Measurements from ENCODE around the gene MAB21L3. TPM values are rescaled to one million over a fixed set of nuclear protein-coding genes. Genes with fewer than 3 reads are reported as not detected.
A peak's percentile ranks its signal among the peaks of the same experiment; 100 is the strongest.

MAB21L3 gene
- total RNA-seq, 8 experiments from 2014 or later = 0.09 to 0.43 (median 0.14) TPM

DNA sequence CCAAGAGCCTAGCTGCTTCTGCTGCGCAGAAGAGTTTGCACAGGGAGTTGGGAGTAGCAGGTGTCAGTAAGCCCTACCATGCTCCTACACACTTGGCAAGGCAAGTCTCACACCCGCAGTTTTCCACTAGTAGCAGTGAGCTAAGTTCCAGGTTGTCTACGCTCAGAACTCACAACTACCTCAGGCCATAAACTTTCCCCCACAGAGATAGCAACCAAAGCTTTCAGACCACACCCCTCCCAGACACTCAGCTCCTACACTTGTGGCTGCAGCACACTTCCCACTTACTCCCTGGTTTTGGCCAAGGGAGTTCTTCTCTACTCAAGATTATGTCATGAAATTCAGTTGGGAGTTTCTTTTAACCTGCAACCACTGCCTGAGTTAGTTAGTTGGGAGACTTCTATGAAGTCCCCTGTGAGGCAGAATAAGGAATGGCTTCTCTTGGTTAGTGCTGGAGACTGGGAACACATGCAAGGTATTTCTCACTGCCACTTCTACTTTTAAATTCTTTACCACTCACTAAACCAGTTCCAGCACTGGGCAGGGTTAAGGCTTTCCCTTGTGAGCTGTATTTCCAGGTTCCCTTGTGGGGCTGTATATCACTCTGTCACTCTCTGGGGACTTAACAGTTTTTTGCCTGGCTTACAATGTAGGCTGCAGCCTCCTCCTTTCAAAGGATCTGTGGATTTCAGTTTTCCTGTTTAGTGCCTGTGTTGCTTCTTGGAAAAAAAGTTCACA lies 18.3 kb upstream of the MAB21L3 start:
- Histone ChIP-seq H3K27ac (no peak overlapping the region), H3K4me3 (no peak overlapping the region), H3K4me1 (replicated peaks in 1 of 2) (no peaks in the 10 kb centered on the region)
- WGBS, 10 experiments = 0 to 100% (median 46%) methylated on average over 1 to 3 of the region's 3 CpGs; no CpG with 5 or more reads in 4 of the 10 experiments
- in situ Hi-C loops (cut with MboI; ENCODE audit: low pct_unique_long_range_greater_than_20kb in 2 of 9, low sequenced_read_pairs in 9 of 9, unreplicated experiment in 9 of 9) = no loop called here
- ATAC-seq (replicated peaks in 6 of 8) = peak in 1 of 8 experiments; percentile 36

DNA sequence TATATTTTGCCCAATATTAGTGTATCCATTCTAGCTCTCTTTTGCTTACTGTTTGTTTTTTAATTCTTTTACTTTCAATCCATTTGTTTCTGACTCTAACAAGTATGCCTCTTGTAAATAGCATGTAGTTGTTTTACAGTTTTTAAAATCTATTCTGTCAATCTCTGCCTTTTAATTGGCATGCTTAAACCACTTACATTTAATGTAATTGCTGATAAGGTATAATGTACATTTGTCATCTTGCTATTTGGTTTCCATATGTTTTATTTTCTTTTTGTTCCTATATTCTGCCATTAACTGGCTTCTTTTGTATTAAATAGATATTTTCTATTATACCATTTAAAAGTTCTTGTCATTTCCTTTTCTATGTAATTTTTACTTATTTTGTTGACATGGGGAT lies 16.2 kb upstream of the MAB21L3 start:
- Histone ChIP-seq H3K27ac (no peak overlapping the region), H3K4me1 (replicated peaks in 1 of 2) (no peaks in the 10 kb centered on the region), H3K4me3 (no peak overlapping the region)
- no peak for ATAC-seq (replicated peaks in 6 of 8)
- in situ Hi-C loops (cut with MboI; ENCODE audit: low pct_unique_long_range_greater_than_20kb in 2 of 9, low sequenced_read_pairs in 9 of 9, unreplicated experiment in 9 of 9) = no loop called here

DNA sequence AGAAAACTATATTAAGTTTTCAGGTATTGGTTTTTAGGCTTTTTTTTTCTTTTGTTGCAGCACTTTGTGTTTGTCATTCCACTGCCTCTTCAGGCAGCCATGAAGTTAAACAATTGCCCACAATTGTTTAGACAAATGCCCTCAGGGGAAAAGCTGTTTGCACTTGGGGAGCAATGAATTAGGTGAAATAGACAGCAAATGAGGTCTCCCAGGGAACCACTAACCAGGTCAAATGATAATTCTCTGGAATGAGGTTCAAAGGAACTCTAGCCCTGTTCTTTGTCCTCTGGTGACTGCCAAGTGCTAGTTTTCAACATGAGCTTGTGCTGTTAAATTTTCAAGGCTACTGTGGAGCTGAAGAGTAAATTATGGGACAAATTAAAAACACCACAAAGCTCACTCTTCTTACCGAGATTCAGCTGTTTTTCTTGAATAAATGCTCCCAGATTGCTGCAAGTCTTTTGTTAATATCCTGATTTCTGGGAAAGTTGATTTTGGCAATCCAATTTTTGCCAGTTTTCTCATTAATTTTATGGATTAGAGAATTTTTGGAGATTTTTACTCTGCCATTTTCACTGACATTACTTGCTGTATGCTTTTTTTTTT lies 15.1 kb upstream of the MAB21L3 start:
- H3K27ac ChIP-seq = no peak overlapping the region
- H3K4me3 ChIP-seq = no peak overlapping the region
- in situ Hi-C loops (cut with MboI; ENCODE audit: low pct_unique_long_range_greater_than_20kb in 2 of 9, low sequenced_read_pairs in 9 of 9, unreplicated experiment in 9 of 9) = no loop called here
- no peaks in the 10 kb centered on the region for H3K4me1 ChIP-seq (replicated peaks in 1 of 2)
- WGBS, 10 experiments = 0 to 71% (median 50%) methylated on average over 1 of the region's 1 CpG; no CpG with 5 or more reads in 3 of the 10 experiments
- ATAC-seq (replicated peaks in 6 of 8) = no peak

DNA sequence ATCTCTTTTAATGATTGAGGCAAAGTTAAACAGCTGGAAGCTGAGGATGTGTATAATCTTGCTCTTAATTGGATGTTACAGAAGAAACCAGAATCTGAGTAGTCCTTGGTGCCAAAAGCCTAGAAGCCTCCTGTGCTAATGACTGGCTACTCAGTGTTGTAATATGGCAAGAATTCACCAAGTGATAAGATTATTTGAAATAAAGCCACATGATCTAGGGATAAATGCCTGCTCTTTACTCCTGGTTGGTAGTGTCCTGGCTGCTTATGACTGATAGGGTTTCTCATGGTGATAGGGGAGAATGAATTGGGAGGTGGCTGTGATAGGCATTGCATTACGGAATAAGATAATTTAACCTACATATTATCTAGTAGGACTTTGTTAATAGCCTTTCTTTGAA lies 13.6 kb upstream of the MAB21L3 start:
- ATAC-seq (replicated peaks in 6 of 8) = no peak
- 82 to 100% (median 86%) methylated on average over 1 of the region's 1 CpG; no CpG with 5 or more reads in 5 of the 10 experiments for WGBS, 10 experiments

DNA sequence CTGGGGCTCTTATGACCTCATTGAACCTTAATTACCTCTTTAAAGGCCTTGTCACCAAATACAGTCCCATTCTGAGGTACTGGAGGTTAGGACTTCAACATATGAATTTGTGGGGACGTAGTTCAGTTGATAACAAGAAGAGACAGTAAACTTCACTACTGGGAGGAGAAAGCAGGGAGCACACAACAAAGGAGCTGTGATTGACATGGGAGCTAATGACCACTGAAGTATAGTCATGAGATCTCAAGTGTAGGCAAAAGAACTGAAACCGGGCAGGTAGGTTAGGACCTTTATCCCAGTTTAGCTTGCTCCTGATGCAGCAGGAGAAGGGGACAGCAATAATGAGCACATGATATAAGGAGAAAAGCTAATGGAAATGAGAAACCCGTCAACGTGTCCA lies 11.8 kb upstream of the MAB21L3 start:
- H3K27ac ChIP-seq = no peak overlapping the region
- WGBS, 10 experiments = 20 to 100% (median 90%) methylated on average over 1 to 4 of the region's 4 CpGs
- in situ Hi-C loops (cut with MboI; ENCODE audit: low pct_unique_long_range_greater_than_20kb in 2 of 9, low sequenced_read_pairs in 9 of 9, unreplicated experiment in 9 of 9) = no loop called here

More for the DNA sequence above, 13.6 kb upstream of the MAB21L3 start:
- in situ Hi-C loops (cut with MboI; ENCODE audit: low pct_unique_long_range_greater_than_20kb in 2 of 9, low sequenced_read_pairs in 9 of 9, unreplicated experiment in 9 of 9) = no loop called here
- H3K27ac ChIP-seq = no peak overlapping the region
- no peaks in the 10 kb centered on the region for H3K4me1 ChIP-seq (replicated peaks in 1 of 2)
- no peak overlapping the region for H3K4me3 ChIP-seq

DNA sequence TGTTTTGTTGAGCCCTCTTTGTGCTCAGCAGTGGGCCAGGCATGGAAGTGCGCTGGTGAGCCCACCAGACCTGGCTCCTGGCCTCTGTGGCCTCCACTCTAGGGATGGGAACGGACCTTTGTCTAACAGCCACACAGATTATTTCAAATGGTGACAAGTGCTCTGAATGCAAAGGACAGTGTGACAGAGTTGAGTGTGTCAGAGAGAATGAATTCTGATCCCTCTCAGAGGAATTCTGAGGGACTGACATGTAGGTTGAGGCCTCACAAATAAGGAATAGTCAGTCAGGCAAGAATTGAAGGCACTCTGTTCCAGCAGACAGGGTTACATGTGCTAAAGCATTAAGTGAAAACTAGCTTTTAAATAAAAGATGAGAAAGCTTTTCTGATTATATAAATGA lies 11.3 kb upstream of the MAB21L3 start:
- in situ Hi-C loops (cut with MboI; ENCODE audit: low pct_unique_long_range_greater_than_20kb in 2 of 9, low sequenced_read_pairs in 9 of 9, unreplicated experiment in 9 of 9) = no loop called here
- ATAC-seq (replicated peaks in 6 of 8) = no peak
- Histone ChIP-seq H3K4me1 (replicated peaks in 1 of 2) (no peaks in the 10 kb centered on the region), H3K27ac (no peak overlapping the region), H3K4me3 (no peak overlapping the region)
- WGBS, 10 experiments = 29 to 100% (median 86%) methylated on average over 1 to 2 of the region's 2 CpGs; no CpG with 5 or more reads in 3 of the 10 experiments

More for the DNA sequence above, 11.8 kb upstream of the MAB21L3 start:
- Histone ChIP-seq H3K4me1 (replicated peaks in 1 of 2) (no peaks in the 10 kb centered on the region), H3K4me3 (no peak overlapping the region)
- ATAC-seq (replicated peaks in 6 of 8) = no peak

DNA sequence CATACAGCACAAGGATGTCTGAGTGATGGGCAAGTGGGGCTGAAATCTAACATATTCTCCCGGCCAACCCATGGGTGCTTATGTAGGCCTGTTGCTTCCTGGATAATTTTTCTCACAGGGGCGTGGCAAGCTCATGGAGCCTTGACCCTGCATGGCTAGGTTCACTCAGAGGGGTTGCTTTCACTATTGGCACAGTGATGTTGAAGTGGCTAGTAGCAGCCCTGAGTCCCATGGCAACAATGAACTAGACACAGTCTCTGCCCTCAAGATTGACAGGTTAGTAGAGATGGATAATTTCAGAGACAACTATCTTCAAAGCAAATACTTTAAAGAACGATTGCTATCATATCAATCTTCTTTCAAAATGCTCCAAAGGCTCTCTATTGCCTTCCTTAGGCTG lies 6.5 kb upstream of the MAB21L3 start:
- no peaks in the 10 kb centered on the region for H3K4me1 ChIP-seq (replicated peaks in 1 of 2)
- no peak for ATAC-seq (replicated peaks in 6 of 8)
- in situ Hi-C loops (cut with MboI; ENCODE audit: low pct_unique_long_range_greater_than_20kb in 2 of 9, low sequenced_read_pairs in 9 of 9, unreplicated experiment in 9 of 9) = no loop called here
- no peak overlapping the region for H3K27ac ChIP-seq
- 35 to 92% (median 83%) methylated on average over 1 to 3 of the region's 3 CpGs; no CpG with 5 or more reads in 3 of the 10 experiments for WGBS, 10 experiments
- H3K4me3 ChIP-seq = no peak overlapping the region

DNA sequence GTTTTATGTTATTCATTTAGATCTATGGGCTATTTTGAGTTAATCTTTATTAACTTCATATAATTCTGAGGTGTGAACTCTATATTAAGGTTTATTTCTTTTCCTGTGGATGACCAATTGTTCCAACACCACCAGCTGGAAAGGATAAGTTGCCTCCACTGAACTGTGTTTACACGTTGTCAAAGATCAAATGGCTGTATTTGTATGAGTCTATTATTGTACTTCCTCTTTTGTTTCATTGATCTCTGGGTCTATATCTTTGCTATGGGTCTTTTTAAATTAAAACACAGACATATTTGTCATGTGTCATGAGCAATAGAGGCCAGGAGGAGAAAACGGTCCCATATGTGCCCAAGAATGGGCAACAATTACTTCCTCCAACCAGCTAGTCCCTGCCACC lies 5.2 kb upstream of the MAB21L3 start:
- in situ Hi-C loops (cut with MboI; ENCODE audit: low pct_unique_long_range_greater_than_20kb in 2 of 9, low sequenced_read_pairs in 9 of 9, unreplicated experiment in 9 of 9) = no loop called here
- ATAC-seq (replicated peaks in 6 of 8) = no peak

DNA sequence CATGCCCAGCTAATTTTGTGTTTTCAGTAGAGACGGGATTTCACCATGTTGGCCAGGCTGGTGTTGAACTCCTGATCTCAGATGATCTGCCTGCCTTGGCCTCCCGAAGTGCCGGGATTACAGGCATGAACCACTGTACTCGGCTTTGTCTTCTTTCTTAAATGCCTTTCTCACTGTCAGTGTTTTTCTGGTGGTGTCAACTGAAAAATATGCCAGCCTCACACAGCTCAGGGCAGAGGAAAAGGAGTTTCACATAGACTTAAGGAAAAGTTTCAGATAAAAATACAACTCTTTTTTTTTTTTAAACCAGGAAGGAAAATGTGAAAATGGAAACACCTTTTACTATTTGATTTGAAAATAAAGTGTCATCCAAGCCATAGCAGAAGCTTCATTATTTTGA lies 4.6 kb upstream of the MAB21L3 start:
- Histone ChIP-seq H3K4me1 (replicated peaks in 1 of 2) (no peaks in the 10 kb centered on the region), H3K27ac (no peak overlapping the region), H3K4me3 (no peak overlapping the region)
- 57 to 100% (median 92%) methylated on average over 1 to 4 of the region's 4 CpGs for WGBS, 10 experiments
- in situ Hi-C loops (cut with MboI; ENCODE audit: low pct_unique_long_range_greater_than_20kb in 2 of 9, low sequenced_read_pairs in 9 of 9, unreplicated experiment in 9 of 9) = no loop called here
- ATAC-seq (replicated peaks in 6 of 8) = no peak

More for the DNA sequence above, 5.2 kb upstream of the MAB21L3 start:
- 0 to 67% (median 42%) methylated on average over 1 to 2 of the region's 2 CpGs; no CpG with 5 or more reads in 2 of the 10 experiments for WGBS, 10 experiments
- Histone ChIP-seq H3K4me1 (replicated peaks in 1 of 2) (no peaks in the 10 kb centered on the region), H3K4me3 (no peak overlapping the region), H3K27ac (no peak overlapping the region)

DNA sequence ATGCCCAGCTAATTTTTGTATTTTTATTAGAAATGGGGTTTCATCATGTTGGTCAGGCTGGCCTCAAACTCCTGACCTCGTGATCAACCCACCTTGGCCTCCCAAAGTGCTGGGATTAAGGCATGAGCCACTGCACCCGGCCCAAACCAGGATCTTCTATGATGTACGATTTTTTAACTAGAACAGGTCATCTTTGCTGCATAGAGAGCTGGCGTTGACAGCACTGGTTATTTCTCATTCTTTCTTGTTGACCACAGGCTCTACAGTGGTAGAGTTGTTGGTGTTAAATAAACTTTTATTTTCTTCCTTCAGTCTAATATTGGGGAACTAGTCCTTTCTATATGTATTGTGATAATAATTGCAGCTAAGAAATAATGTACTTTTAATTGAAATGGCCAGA lies 3.8 kb upstream of the MAB21L3 start:
- WGBS, 10 experiments = 33 to 94% (median 75%) methylated on average over 2 to 4 of the region's 4 CpGs; no CpG with 5 or more reads in 3 of the 10 experiments
- no peak overlapping the region for H3K4me3 ChIP-seq
- H3K27ac ChIP-seq = no peak overlapping the region
- in situ Hi-C loops (cut with MboI; ENCODE audit: low pct_unique_long_range_greater_than_20kb in 2 of 9, low sequenced_read_pairs in 9 of 9, unreplicated experiment in 9 of 9) = no loop called here
- no peak for ATAC-seq (replicated peaks in 6 of 8)
- H3K4me1 ChIP-seq (replicated peaks in 1 of 2) = no peaks in the 10 kb centered on the region

DNA sequence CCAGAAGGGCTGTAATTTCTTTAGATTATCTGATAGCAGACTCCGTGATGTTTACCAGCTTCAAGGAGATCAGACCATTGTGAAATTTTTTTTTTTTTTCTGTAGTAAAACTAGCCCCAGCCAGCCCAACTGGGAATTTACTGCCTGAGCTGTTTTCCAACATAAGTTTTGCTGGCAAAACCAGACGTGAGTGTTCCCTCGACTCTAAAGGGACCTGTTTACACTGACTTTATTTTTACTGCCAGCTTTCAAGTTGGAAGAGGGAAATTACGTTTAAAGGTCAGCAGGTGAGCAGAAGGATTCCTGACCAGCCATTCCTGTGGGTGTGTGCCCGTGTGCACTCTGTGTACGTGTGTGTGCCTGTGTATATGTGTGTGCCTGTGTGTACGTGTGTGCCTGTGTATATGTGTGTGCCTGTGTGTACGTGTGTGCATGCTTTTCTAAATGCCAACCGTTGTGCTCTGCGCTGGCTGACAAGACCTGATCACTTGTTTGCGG lies 374 bp downstream of the MAB21L3 start:
- no peak for ATAC-seq (replicated peaks in 6 of 8)

DNA sequence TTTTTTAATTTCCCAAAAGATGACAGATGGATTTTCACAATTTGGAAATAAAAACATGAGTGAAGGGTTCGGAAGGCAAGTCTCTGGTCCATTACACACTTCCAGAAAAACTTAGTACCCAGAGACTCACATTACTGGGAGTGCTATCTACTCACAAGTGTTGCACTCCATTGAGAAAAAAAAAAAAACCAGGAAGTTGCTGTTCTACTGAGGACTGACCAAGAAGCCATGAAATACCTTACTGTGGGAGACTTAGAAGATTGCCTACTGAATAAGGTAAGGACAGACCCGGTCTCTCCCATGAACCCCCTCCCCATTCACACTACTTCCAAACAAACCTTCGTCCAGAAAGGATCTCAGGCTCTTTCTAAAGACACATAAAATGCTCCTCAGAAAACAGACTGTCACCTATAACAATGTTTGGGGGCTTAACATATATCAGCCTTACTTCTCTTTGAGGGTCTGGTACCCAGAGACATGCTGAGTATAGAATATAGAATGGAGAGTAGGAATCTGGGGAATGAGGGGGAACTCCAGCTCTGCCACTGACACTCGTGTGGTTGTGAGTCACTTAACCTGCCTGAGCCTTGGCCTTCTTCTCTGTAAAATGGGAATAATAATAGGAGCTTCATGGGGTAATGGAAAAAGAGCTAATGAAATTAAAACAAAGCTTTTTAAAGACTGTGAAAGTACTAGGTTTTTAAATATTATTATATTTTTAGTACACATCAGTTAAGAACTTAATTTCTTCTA lies 1.4 kb downstream of the MAB21L3 start:
- in situ Hi-C loops (cut with MboI; ENCODE audit: low pct_unique_long_range_greater_than_20kb in 2 of 9, low sequenced_read_pairs in 9 of 9, unreplicated experiment in 9 of 9) = no loop called here
- no peak overlapping the region for H3K27ac ChIP-seq
- ATAC-seq (replicated peaks in 6 of 8) = no peak
- no peaks in the 10 kb centered on the region for H3K4me1 ChIP-seq (replicated peaks in 1 of 2)
- H3K4me3 ChIP-seq = no peak overlapping the region
- 51 to 100% (median 92%) methylated on average over 1 to 4 of the region's 4 CpGs for WGBS, 10 experiments

More for the DNA sequence above, 374 bp downstream of the MAB21L3 start:
- 47 to 90% (median 83%) methylated on average over 2 to 11 of the region's 11 CpGs; no CpG with 5 or more reads in 2 of the 10 experiments for WGBS, 10 experiments
- H3K4me3 ChIP-seq = no peak overlapping the region
- no peaks in the 10 kb centered on the region for H3K4me1 ChIP-seq (replicated peaks in 1 of 2)
- no peak overlapping the region for H3K27ac ChIP-seq
- in situ Hi-C loops (cut with MboI; ENCODE audit: low pct_unique_long_range_greater_than_20kb in 2 of 9, low sequenced_read_pairs in 9 of 9, unreplicated experiment in 9 of 9) = no loop called here

DNA sequence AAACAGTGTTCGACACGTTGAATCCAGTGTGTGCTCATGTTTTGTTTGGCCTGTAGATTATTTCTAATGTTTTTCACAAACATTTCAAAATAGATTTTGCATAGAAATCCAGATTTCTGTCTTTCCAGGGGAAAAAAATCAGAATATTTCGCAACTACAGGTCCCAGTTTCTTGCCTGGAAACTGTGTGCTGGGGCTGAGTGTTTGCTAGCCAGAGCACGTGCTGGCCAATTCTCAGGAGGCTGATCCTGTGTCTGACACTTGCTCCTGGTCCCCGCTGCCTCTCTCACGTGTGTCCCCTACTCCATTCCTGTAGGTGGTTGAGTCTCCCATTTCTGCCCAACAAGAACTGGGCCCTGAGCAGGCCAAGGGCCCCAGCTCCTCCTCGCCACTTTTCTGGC lies 2.4 kb downstream of the MAB21L3 start:
- ATAC-seq (replicated peaks in 6 of 8) = no peak
- 60 to 89% (median 79%) methylated on average over 2 to 7 of the region's 7 CpGs for WGBS, 10 experiments
- Histone ChIP-seq H3K4me1 (replicated peaks in 1 of 2) (no peaks in the 10 kb centered on the region), H3K4me3 (no peak overlapping the region), H3K27ac (no peak overlapping the region)
- in situ Hi-C loops (cut with MboI; ENCODE audit: low pct_unique_long_range_greater_than_20kb in 2 of 9, low sequenced_read_pairs in 9 of 9, unreplicated experiment in 9 of 9) = no loop called here
